ENCODE results near the gene HIGD2A. TPM values are rescaled to one million over a fixed set of nuclear protein-coding genes. Genes with fewer than 3 reads are reported as not detected.

The HIGD2A gene
- total and polyA plus RNA-seq, 9 of the 15 experiments (the other 6 are each of a cell fraction or from before 2014, with no cell fraction given): 94.7 to 264 (median 163) TPM

DNA sequence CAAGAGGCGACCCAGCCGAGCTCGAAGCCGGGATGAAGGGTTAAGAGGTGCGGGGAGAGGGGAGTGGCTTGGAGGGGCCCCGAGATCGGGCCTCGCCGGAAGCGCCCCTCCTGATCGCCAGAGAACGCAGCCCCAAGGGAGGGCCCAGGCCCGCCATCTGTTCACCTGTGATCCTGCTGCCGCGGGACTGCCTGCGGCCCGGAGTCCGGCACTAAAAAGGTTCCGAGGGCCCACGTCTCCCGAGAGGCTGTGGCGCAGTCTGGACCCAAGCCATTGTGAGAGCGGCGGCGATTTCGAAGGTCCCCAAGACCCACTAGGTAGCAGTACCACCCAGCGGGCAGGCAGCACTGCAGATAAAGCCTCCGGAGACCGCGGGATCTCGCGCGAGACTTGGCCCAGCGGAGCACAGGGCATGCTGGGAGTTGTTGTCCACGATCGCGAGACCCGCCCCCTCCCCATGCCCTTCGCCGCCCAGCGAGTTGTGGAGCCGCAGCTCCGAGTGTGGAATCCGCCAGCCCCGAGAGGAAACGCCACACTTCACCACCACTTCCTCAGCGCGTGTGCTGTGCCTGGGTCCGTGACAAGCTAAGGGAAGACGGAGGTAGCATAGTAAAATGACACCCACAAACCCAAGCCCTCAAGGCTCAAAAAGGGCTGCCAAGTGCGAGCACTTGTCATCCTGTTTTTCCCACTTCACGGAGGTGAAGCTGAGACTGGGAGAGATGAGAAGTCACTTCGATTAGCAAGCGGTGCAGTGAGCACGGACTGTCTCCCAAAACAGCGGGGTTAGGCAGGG is 26.9 kb upstream of the HIGD2A start, which contains the start of gene KIAA1191 (continued):
- TF ChIP-seq E2F6 (IDR thresholded peaks at IDR 0.05; ENCODE audit: borderline replicate concordance in 1 of 2, extremely low read depth in 1 of 2, insufficient read depth in 1 of 2, insufficient read length in 1 of 2, low read depth in 1 of 2, low read length in 1 of 2, poor library complexity in 1 of 2, severe bottlenecking in 1 of 2): peak in 1 of 2 experiments; percentile 8
- 0 out of 2 replicates have a peak, but pooled peaks have one; percentile 14 for TF ChIP-seq ZNF347 (CRISPR knock-in tag; IDR thresholded peaks at IDR 0.05; ENCODE audit: low read depth)
- peak; percentile 62 for TF ChIP-seq NELFE (IDR thresholded peaks at IDR 0.05; ENCODE audit: insufficient read depth, insufficient read length)
- no peak for TF ChIP-seq MAFK (IDR thresholded peaks at IDR 0.05; ENCODE audit: low read length)
- TF ChIP-seq CLOCK (CRISPR knock-in tag; IDR thresholded peaks at IDR 0.05; ENCODE audit: borderline replicate concordance): no peak
- TF ChIP-seq ZNF41 (CRISPR knock-in tag; conservative IDR thresholded peaks at IDR 0.05): no peak
- peak; percentile 72; the same call in 1 of the 2 replicates for TF ChIP-seq HDAC2 (IDR thresholded peaks at IDR 0.05)
- TF ChIP-seq HNRNPLL (IDR thresholded peaks at IDR 0.05; ENCODE audit: low read depth, low read length, poor library complexity, severe bottlenecking): no peak
- no peak for TF ChIP-seq ZC3H4 (CRISPR knock-in tag; IDR thresholded peaks at IDR 0.05; ENCODE audit: borderline replicate concordance)
- no peak for TF ChIP-seq ZNF766 (CRISPR knock-in tag; conservative IDR thresholded peaks at IDR 0.05)
- peak; percentile 67; the same call in 1 of the 2 replicates for TF ChIP-seq RB1 (IDR thresholded peaks at IDR 0.05; ENCODE audit: low read depth)
- TF ChIP-seq ZNF764 (CRISPR knock-in tag; IDR thresholded peaks at IDR 0.05; ENCODE audit: low read depth): peak; percentile 41; the same call in 1 of the 2 replicates
- TF ChIP-seq SIN3B (IDR thresholded peaks at IDR 0.05; ENCODE audit: low read depth): peak; percentile 40; the same call in 1 of the 2 replicates
- TF ChIP-seq NRF1 (conservative IDR thresholded peaks at IDR 0.05 in 1 of 2, IDR thresholded peaks at IDR 0.05 in 1 of 2): peak; percentile 42 to 60
- TF ChIP-seq MAZ (CRISPR knock-in tag; conservative IDR thresholded peaks at IDR 0.05 in 1 of 2, IDR thresholded peaks at IDR 0.05 in 1 of 2): peak; percentile 70 to 80; a peak in 2 of 4 replicates
- peak; percentile 95 for TF ChIP-seq ZFX (CRISPR knock-in tag; IDR thresholded peaks at IDR 0.05)
